Body of pancreas (tissue), 4 donors: ENCODE data around the gene RPS6KB2.

ENCODE experiments used
- CTCF ChIP-seq, 7 experiments: fragments of 450-650 bp in 4 of 7; fragments of 200-600 bp in 3 of 7; sonication (generic) in 3 of 7; IDR thresholded peaks; one replicate each; pipeline ENCODE4 v1.5.1; 2016 to 2019; ENCODE audit warnings: antibody characterized with exemption in 7 of 7
- POLR2A ChIP-seq, 3 donors: fragments of 450-650 bp; IDR thresholded peaks; one replicate each; pipeline ENCODE4 v1.6.1; 2016; ENCODE audit warnings: antibody characterized with exemption in 3 of 3, mild to moderate bottlenecking in 2 of 3

DNA sequence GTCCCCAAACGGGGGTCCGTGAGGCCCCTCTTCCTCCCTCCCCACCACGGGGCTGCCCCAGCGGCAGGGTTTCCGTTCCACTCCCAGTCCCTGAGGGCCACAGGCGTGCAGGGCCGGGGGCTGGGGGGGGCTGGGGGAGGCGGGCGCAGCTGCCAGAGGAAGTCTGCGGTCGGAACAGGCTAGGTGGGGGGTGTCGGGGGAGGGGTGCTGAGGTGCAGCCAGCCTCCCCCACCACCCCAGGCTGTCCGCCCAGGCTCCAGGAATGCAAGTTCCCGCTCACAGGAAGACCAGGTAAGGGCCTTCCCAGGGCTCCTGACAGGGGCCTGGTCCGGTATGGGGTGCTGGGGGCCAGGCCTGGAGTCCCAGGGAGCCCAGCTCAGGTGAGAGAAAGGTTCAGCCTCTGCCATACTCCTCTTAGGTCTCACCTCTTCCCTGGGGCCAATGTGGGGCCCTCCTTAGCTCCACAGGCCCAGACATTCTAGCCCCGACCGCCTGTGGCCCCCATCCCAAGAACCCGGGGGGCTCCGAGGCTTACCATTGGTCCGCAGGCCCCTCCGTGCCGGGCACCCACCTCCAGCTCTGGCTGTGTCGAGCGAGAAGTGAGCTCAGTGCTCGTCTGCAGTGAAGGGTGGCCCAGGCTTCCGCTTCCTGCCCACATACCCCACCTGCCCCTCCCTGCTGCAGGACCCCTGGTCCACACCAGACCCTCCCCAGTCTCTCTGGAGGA is 9.0 kb downstream of the RPS6KB2 start, which contains the start of gene PTPRCAP:
- no peak for TF ChIP-seq CTCF (IDR thresholded peaks at IDR 0.05)
- TF ChIP-seq POLR2A (IDR thresholded peaks at IDR 0.05): peak in 1 of 3 donors; percentile 33
